Activated naive CD4-positive, alpha-beta T cell treated with anti-CD3 and anti-CD28 coated beads, Interleukin-2, amount 50 U/mL, for 24 hours (primary cell): ENCODE data around the gene ANO7.

ENCODE experiments used
- H3K27ac Mint-ChIP-seq: one replicate; pipeline ENCODE4 v1.8.0; 2021; ENCODE audit warnings: mild to moderate bottlenecking, mixed read lengths
- H3K27me3 Mint-ChIP-seq: one replicate; pipeline ENCODE4 v1.8.0; 2021; ENCODE audit warnings: mixed read lengths
- H3K36me3 Mint-ChIP-seq: one replicate; pipeline ENCODE4 v1.8.0; 2021; ENCODE audit warnings: mixed read lengths
- H3K4me1 Mint-ChIP-seq: one replicate; pipeline ENCODE4 v1.8.0; 2021; ENCODE audit warnings: mixed read lengths
- H3K4me3 Mint-ChIP-seq: one replicate; pipeline ENCODE4 v1.8.0; 2021; ENCODE audit warnings: mild to moderate bottlenecking, mixed read lengths
- H3K9me3 Mint-ChIP-seq: one replicate; pipeline ENCODE4 v1.8.0; 2021; ENCODE audit warnings: mixed read lengths

ANO7 gene

DNA sequence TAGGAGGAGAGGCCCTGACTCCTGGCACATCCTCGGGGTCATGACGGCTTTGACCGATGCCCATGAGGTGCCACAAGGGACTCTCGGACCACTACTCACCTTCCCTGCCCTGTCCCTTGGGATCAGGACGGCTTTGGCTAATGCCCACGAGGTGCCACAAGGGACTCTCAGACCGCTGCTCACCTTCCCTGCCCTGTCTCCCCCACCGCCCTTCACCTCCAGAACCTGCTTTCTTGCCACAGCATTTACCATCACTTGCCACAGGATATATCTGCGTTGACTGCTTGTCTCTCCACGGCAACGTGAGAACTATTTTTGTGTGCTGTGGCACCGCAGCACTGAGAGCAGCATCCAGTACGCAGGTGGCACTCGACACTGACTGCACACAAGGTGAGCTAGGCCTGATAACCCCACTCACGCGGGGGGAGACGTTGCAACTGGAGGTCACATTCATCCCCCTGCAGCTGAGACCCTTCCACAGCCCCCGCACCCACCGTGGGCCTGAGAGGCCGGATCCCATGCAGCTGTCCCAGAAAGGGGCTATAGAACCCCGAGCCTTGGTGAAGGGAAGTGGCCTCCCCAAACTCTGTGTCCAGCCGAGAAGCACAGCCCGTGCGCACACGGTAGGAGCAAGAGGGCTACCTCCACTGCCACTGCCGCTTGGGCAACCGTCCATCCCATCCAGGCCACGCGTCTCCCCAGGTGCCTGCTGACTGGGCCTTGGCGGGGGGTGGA lies 47.5 kb downstream of the ANO7 start:
- H3K36me3 Mint-ChIP-seq, result peaks cover 39% of the 10 kb centered on the region
- no peak overlapping the region for H3K27ac Mint-ChIP-seq
- no peaks in the 10 kb centered on the region for H3K9me3 Mint-ChIP-seq
- no peaks in the 10 kb centered on the region for H3K4me1 Mint-ChIP-seq
- no peak overlapping the region for H3K4me3 Mint-ChIP-seq
- H3K27me3 Mint-ChIP-seq, result no peaks in the 10 kb centered on the region

GRCh38 chr2:241237047-241237446 lies 48.6 kb downstream of the ANO7 start:
- Mint-ChIP-seq H3K9me3 (no peaks in the 10 kb centered on the region), H3K27me3 (no peaks in the 10 kb centered on the region), H3K36me3 (peaks cover 33% of the 10 kb centered on the region), H3K4me1 (no peaks in the 10 kb centered on the region), H3K4me3 (no peak overlapping the region), H3K27ac (no peak overlapping the region)

GRCh38 chr2:241237949-241238371 lies 49.5 kb downstream of the ANO7 start:
- Mint-ChIP-seq H3K4me1 (no peaks in the 10 kb centered on the region), H3K27me3 (no peaks in the 10 kb centered on the region), H3K4me3 (no peak overlapping the region), H3K27ac (no peak overlapping the region), H3K9me3 (no peaks in the 10 kb centered on the region), H3K36me3 (peaks cover 37% of the 10 kb centered on the region)

DNA sequence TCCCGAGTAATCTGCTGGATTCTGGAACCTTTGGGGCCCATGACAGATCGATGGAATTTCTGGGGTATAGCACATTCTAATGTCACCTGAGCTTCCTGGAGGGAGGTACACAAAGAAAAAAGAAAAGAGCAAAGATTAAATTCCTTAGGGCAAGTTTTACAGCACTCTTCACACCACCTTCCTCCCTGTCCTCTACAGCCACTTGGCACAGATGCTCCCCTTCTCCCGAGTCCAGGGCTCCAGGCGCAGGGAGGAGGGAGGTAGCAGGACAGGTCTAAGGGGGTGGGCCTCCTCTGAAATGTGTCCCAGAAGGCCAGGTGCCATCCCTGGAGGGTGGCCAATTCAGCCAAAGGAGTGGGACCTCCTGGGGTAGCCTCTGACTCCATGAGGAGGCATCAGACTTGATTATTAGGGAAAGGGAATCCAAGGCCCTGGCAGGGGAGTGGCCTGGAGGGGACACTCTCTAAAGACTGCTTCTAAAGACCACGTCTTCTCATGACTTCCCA lies 50.3 kb downstream of the ANO7 start:
- no peak overlapping the region for H3K4me3 Mint-ChIP-seq
- no peaks in the 10 kb centered on the region for H3K27me3 Mint-ChIP-seq
- no peaks in the 10 kb centered on the region for H3K9me3 Mint-ChIP-seq
- peaks cover 34% of the 10 kb centered on the region for H3K36me3 Mint-ChIP-seq
- no peak overlapping the region for H3K27ac Mint-ChIP-seq
- H3K4me1 Mint-ChIP-seq, result no peaks in the 10 kb centered on the region

- Mint-ChIP-seq H3K27ac (no peak overlapping the region), H3K4me3 (no peak overlapping the region), H3K27me3 (no peaks in the 10 kb centered on the region), H3K4me1 (no peaks in the 10 kb centered on the region), H3K36me3 (peaks cover 35% of the 10 kb centered on the region), H3K9me3 (no peaks in the 10 kb centered on the region)
Measured at GRCh38 chr2:241239552-241240202, 51.2 kb downstream of the ANO7 start.

GRCh38 chr2:241240320-241241004 lies 52.0 kb downstream of the ANO7 start:
- Mint-ChIP-seq H3K36me3 (peaks cover 35% of the 10 kb centered on the region), H3K27ac (no peak overlapping the region), H3K27me3 (no peaks in the 10 kb centered on the region), H3K4me3 (no peak overlapping the region), H3K9me3 (no peaks in the 10 kb centered on the region), H3K4me1 (no peaks in the 10 kb centered on the region)

GRCh38 chr2:241241669-241242068 lies 53.2 kb downstream of the ANO7 start:
- no peak overlapping the region for H3K27ac Mint-ChIP-seq
- H3K4me3 Mint-ChIP-seq, result no peak overlapping the region
- H3K9me3 Mint-ChIP-seq, result no peaks in the 10 kb centered on the region
- H3K27me3 Mint-ChIP-seq, result no peaks in the 10 kb centered on the region
- H3K36me3 Mint-ChIP-seq, result peaks cover 38% of the 10 kb centered on the region
- no peaks in the 10 kb centered on the region for H3K4me1 Mint-ChIP-seq

GRCh38 chr2:241242306-241242705 lies 53.8 kb downstream of the ANO7 start:
- Mint-ChIP-seq H3K4me1 (no peaks in the 10 kb centered on the region), H3K9me3 (no peaks in the 10 kb centered on the region), H3K27me3 (no peaks in the 10 kb centered on the region), H3K27ac (no peak overlapping the region), H3K4me3 (no peak overlapping the region), H3K36me3 (peaks cover 36% of the 10 kb centered on the region)

DNA sequence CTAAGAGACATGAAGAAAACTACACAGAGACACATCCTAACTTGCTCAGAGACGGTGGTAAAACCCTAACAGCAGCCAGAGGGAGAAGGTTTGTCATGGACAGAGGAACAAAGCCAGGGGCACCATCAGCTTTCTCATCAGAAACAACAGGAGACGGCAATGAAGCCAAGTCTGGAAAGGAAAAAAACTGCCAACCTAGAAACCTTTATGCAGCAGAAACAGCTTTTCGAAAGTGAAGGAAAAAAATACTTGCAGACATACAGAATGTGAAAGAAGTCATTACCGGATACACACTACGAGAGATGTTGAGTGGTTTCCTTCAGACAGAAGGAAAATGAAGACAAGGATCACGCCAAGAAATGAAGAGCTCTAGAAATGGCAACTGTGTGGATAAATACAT lies 55.9 kb downstream of the ANO7 start:
- H3K27me3 Mint-ChIP-seq, result no peaks in the 10 kb centered on the region
- H3K27ac Mint-ChIP-seq, result peak overlapping the region; percentile 10
- H3K4me3 Mint-ChIP-seq, result no peak overlapping the region
- no peaks in the 10 kb centered on the region for H3K9me3 Mint-ChIP-seq
- peaks cover 37% of the 10 kb centered on the region for H3K36me3 Mint-ChIP-seq
- no peaks in the 10 kb centered on the region for H3K4me1 Mint-ChIP-seq

DNA sequence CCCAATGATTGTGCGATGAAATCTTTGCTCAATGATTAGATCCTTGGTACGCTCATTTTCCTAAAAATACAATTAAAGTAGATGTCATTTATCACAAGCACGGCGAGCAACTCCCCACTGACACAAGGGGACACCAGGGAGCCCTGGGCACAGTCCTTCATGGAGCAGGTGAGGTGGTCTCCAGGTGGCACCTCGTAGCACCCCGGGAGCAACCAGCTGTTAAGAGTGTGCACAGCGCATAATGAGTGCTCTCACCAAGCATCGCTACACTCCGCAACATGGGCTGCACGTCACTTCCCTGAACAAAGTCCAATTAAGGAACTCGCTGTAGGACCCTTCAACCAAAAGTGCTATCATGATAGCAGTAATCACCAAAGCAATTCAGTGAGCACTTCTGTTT lies 59.8 kb downstream of the ANO7 start:
- Mint-ChIP-seq H3K27ac (no peak overlapping the region), H3K4me3 (no peak overlapping the region), H3K9me3 (no peaks in the 10 kb centered on the region), H3K36me3 (peaks cover 27% of the 10 kb centered on the region), H3K27me3 (no peaks in the 10 kb centered on the region), H3K4me1 (no peaks in the 10 kb centered on the region)

DNA sequence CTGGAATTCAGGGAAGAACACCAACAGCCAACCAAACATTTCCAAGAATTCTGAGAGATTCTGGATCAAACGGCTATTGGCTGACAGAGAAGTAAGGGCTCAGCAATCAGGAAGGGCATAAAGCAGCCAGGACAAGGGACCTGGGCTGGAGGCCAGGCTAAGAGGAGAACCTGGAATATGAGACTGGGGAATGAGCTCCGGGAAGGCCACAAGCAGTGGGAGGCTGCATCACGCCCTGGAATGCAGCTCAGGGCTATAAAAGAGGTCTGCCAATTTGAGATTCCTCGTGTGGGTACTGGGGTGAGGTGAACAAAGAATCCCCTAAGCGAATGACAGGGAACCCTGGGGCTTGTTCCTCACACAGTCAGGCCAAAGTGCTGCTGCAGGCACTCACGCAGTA lies 60.4 kb downstream of the ANO7 start:
- H3K9me3 Mint-ChIP-seq, result no peaks in the 10 kb centered on the region
- peaks cover 25% of the 10 kb centered on the region for H3K36me3 Mint-ChIP-seq
- no peaks in the 10 kb centered on the region for H3K4me1 Mint-ChIP-seq
- no peak overlapping the region for H3K27ac Mint-ChIP-seq
- H3K4me3 Mint-ChIP-seq, result no peak overlapping the region
- no peaks in the 10 kb centered on the region for H3K27me3 Mint-ChIP-seq

GRCh38 chr2:241249654-241250053 lies 61.2 kb downstream of the ANO7 start:
- H3K4me1 Mint-ChIP-seq, result no peaks in the 10 kb centered on the region
- no peak overlapping the region for H3K27ac Mint-ChIP-seq
- H3K27me3 Mint-ChIP-seq, result no peaks in the 10 kb centered on the region
- H3K9me3 Mint-ChIP-seq, result no peaks in the 10 kb centered on the region
- H3K4me3 Mint-ChIP-seq, result no peak overlapping the region
- H3K36me3 Mint-ChIP-seq, result peaks cover 20% of the 10 kb centered on the region

GRCh38 chr2:241252778-241253475 lies 64.5 kb downstream of the ANO7 start:
- Mint-ChIP-seq H3K27me3 (no peaks in the 10 kb centered on the region), H3K27ac (no peak overlapping the region), H3K4me1 (no peaks in the 10 kb centered on the region), H3K4me3 (no peak overlapping the region), H3K9me3 (no peaks in the 10 kb centered on the region), H3K36me3 (peaks cover 21% of the 10 kb centered on the region)

DNA sequence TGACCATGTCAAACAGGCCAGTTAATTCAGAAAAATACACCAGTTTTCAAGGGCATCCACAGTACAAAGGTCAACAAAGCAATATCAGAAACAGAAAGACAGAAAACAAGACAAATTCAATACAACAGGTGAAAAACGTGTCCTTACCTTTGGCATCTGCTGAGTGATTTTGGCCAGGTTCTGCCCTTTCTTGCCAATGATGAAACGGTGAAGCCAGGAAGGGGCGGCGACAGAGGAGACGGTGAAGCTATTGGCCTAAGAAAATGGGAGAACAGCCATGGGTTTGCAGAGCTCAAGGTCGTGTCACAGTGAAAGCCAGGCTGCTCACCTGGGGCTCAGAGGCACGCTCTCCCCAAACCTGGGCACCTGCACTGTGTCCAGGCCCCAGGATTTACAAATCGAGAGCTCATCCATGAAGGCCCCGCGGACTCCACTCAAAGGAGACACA lies 66.5 kb downstream of the ANO7 start:
- Mint-ChIP-seq H3K27me3 (no peaks in the 10 kb centered on the region), H3K4me1 (peaks cover 5% of the 10 kb centered on the region), H3K27ac (no peak overlapping the region), H3K36me3 (peaks cover 16% of the 10 kb centered on the region), H3K4me3 (no peak overlapping the region), H3K9me3 (no peaks in the 10 kb centered on the region)

GRCh38 chr2:241255542-241256167 lies 67.2 kb downstream of the ANO7 start:
- Mint-ChIP-seq H3K4me1 (peaks cover 5% of the 10 kb centered on the region), H3K4me3 (no peak overlapping the region), H3K27ac (no peak overlapping the region), H3K36me3 (peaks cover 18% of the 10 kb centered on the region), H3K27me3 (no peaks in the 10 kb centered on the region), H3K9me3 (no peaks in the 10 kb centered on the region)
